Activated CD8-positive, alpha-beta memory T cell treated with anti-CD3 and anti-CD28 coated beads for 1 hour (primary cell): Measurements from ENCODE around the gene GLB1L3.
"Not testable (repeated sequence)": the region's sequence is repeated elsewhere in the genome, so short reads cannot be mapped to it uniquely, and the experiment has no call there.

Experiments
- DNase-seq, 2 donors: peaks; one replicate each; pipeline ENCODE4 v3.0.0-alpha.2; 2020; ENCODE audit warnings: low read depth in 1 of 2; ENCODE audit errors: extremely low read depth in 1 of 2

The GLB1L3 gene

DNA sequence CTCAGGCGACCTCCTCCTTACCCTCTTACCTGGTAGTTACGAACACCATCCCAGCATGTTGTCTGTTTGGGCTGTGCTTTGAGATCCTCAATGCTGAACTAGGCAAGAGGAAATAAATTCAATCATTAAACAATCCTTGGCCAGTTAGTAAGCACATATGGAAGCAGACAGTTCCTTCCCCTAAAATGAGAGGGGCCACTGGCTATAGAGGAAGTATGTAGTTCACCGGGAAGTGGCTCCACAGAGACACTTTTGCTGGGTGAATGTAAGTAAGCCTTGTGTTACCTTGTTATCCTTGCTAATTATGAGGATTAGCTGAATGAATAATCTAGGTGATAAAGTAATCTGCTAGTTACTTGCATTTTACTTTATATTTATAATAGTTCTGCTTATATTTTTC is 25.9 kb upstream of the GLB1L3 start:
- no peak for DNase-seq

DNA sequence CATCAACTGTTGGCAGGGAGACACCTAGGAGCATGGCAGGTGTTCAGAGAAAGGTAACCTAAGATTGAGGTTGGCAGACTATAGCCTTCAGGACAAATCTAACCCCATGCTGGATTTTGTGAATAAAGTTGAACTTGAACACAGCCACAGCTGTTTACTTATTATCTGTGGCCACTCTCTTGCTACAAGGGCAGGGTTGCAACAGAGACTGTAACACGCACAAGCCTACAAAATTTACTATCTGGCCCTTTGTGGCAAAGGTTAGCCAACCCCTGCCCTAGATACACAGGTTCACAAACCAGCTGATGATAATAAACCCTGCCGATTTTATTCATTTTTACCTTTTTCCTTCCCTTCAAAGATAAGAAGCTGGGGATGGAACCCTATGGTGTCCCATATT is 25.5 kb upstream of the GLB1L3 start:
- no peak for DNase-seq

DNA sequence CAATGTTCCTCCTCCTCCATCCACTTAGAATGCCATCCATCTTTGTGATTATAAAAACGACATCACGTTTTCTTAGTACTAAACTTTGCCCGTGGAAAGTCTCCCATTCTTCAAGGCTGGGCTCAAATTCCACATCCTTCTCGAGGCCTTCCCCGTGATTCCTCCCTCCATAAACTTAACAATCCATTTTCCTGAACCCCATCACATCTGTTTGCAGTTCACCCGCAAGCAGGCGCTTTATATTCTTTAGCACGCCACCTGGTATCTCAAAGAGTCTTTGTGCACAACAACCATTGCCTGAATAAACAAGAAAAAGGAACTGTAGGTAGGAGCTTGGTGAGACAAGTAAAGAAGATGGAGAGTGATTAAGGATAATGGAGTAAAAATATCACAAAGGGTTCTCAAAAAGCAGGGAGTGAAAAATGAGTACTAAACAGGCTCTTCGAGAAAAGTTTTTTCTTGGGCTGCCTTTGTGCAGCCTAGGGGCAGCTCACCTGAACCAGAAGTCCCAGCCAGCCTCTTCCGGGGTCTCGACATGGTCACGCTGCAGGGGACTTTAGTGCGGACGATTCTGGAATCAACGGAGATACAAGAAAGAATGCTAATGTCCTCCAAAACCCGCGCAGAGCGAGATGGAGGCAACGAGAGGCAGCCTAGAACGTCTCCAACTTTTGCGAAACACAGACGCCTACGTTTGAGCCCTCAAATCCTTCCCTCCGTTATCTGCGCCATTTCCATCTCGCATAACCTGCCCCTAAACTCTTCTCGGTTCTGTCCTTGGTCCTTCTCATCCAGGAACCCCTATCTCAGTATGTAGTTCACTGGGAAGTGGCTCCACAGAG is 23.6 kb upstream of the GLB1L3 start:
- DNase-seq: no peak

DNA sequence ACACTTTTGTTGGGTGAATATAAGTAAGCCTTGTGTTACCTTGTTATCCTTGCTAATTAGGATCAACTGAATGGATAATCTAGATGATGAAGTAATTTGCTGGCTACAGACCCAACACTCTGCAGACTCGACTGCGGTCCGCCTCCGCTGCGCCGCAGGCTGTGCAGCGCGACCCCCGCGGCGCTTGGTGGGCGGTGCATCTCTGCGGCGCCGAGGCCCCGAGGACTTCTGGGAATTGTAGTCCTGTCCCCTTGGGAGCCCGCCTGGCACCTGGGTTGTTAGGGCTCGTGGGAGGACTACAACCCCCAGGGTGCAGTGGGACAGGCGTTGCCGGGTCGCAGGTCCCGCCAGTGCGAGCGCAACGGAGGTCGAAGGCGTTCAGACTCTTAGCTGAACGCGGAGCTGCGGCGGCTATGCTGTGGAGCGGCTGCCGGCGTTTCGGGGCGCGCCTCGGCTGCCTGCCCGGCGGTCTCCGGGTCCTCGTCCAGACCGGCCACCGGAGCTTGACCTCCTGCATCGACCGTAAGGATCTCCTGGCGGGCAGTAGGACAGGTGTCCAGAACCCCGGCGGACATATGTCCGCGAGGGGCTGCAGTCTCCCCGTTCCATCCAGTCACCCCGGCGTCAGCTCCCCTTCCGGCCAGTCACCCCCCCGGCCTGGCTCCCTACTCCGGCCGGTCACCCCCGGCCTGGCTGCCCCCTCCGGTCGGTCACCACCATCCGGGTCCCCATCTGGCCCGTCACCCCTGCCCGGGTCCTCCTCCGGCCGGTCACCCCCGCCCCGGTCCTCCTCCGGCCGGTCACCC is 22.8 kb upstream of the GLB1L3 start, which contains the start of the genes ACAD8 and THYN1:
Gene ACAD8 (plus strand): TSS at position 381 of the 806 bp plus-strand sequence. CDS start 33 bp downstream, at position 414.
Gene THYN1 (minus strand): TSS at position 165 of the 806 bp plus-strand sequence. CDS start 470 bp downstream, outside the sequence.
- peak; percentile 88 to 91 for DNase-seq

DNA sequence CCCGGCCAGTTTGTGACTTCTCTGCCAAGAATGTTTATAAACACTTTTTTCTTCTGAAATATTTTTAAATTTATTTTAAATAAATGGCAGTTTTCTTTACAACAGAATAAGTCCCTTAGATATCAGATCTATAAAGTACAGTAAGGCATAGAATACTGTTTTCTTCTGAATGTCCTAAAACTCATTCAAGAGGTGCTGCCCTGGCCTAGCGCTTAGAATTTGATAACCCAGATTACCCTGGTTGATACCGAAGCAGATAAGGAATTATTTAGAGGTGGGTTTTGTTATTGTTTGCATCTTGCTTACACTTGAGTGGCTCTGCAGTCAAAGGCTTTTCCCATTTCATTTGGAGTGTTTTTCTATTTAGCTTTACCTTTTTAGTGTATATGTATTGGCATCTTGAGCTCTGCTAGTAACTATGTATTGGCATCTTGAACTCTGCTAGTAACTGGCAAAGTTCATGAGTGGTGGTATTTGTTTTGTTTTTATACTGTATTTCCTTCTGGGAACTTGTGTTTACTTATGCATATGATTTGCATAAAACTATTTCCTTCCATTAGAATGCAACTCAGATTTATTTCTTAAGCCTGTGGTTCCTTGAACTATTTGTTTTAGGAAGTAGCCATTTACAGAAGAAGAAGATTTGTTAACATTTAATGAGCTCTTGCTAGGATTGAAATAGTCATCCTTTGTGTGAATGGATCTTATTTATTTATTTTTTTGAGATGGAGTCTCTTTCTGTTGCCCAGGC is 21.6 kb upstream of the GLB1L3 start:
- no peak for DNase-seq

DNA sequence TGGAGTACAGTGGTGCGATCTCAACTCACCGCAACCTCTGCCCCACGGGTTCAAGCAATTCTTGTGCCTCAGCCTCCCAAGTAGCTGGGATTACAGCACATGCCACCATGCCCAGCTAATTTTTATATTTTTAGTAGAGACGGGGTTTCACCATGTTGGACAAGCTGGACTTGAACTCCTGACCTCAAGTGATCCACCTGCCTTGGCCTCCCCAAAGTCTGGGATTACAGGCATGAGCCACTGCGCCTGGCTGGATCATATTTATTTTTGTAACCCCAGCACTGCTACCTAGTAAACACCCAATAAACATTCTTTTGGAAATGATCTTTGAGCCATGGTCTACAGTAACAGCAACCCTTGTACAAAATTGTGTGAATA is 21.0 kb upstream of the GLB1L3 start:
- not testable (repeated sequence) for DNase-seq

DNA sequence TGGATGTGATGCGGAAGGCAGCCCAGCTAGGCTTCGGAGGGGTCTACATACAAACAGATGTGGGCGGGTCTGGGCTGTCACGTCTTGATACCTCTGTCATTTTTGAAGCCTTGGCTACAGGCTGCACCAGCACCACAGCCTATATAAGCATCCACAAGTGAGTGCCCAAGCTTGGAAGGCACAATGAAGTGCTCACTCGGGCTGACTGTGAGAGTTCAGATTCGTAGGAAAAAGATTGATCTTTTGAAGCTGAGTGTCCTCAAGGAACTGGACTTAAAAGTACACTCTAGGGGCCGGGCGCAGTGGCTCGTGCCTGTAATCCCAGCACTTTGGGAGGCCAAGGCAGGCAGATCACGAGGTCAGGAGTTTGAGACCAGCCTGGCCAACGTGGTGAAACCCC is 19.1 kb upstream of the GLB1L3 start:
- no peak for DNase-seq

DNA sequence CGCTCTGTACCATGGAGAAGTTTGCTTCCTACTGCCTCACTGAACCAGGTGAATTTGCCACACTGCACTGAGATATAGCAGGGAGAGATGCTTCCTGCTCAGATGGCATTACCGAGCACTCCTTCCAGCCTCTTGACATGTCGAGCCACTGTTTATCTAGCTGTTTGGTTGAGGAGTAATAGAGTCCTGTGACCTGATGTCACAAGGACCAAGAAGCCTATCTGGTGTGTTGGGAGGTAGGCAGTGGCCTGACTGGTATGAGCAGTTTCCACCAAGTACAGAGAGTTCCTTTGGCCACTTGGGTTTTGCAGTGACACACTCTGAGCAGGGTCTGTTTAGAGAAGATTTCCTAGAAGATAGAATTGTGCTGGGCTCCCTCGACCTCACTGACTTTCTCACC is 17.6 kb upstream of the GLB1L3 start:
- no peak for DNase-seq

DNA sequence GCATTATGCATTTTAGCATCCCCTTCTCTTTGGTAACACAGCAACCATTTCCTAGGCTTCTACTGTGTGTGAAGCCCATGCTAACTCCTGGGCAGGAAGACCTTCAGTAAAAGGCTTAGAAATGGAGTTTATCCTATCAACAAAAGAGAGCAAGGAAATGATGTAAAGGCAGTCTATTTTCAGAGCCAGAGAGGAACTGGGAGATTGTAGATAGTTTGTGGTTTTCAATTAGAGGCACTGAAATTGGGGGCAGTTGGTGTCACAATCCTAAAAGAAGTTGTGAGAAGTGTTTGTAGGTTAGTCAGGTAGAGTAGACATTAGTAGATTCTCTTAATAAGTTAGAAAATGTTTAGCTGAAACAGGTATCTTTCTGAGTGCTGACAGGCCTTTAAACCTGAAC is 15.7 kb upstream of the GLB1L3 start:
- no peak for DNase-seq

DNA sequence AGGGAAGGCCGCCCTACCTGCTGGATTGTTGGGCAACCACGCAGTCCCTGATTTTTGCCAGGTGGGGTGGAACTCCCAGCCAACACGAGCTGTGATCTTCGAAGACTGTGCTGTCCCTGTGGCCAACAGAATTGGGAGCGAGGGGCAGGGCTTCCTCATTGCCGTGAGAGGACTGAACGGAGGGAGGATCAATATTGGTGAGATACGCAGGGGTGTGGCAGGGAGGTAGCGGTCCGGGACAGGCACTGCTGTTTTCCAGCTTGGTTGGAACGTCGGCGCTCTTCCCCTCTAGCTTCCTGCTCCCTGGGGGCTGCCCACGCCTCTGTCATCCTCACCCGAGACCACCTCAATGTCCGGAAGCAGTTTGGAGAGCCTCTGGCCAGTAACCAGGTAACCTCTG is 15.2 kb upstream of the GLB1L3 start:
- DNase-seq: no peak

DNA sequence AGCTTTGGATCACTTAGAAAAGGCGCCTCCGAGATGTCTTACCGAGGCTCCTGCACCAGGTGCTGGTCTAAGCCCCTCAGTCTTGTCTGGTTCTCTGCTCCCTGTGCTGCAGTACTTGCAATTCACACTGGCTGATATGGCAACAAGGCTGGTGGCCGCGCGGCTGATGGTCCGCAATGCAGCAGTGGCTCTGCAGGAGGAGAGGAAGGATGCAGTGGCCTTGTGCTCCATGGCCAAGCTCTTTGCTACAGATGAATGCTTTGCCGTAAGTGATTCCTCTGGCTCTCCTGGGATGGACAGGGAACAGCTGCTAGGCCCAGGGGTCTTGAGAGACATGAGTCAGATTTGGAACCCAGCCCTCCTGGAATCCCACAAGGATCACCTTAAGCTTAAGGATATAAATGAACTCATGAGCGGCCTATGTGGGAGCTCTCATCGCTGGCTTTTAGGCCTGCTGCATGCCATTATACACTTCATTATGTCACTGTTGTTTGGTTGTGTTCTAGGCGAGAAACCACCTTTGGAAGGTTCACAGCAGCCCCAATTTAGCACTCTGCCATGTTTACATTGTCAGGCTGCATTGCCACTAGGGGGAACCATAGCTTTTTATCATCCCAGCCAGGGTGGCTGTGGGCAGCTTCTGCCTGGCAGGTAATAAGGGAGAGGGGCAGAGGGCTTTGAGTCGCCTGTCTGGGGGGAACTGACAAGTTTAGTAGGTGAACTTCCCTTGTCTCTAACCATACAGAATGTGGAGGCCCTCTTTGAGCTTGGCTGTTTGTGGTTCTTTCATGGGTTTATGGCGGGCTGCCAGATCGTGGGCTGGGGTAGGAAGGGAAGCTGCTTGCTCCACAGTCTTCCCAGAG is 14.3 kb upstream of the GLB1L3 start:
- DNase-seq: no peak

DNA sequence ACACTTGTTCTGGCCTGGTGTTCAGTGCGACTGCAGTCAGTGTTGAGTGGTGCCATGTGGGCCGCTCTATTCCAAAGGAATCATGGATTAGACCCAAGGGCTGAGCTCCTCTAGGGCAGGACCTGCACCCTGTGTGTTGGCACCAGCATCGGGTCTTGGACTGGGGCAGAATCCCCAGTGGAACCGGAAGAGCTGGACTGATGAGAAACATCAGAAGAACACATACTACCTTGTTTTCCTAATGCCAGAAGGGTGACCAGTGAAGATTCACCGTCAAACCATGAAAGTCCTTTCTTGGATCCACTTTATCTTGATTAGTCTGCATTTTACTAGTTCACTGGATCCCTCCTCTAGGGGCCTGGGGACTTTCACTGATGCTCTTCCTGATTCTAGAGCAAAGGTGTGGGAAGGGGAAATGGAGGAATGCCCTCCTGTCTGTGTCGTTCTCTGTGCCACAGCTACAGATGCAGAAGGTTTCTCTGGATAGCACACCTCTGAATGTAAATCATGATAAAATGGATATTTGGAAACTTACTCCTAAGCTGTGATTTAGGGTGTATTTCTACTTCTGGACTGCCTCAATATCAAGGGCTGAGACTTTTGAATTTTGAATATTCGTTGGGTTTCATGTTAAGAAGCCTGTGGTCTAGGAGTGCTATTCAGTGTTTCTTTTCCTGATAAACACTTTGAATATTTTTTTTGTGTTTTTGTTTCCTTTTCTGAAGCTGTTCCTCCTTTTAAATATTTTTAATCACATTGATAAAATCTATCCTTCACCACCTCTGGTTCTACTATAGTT is 11.0 kb upstream of the GLB1L3 start:
- DNase-seq: no peak

DNA sequence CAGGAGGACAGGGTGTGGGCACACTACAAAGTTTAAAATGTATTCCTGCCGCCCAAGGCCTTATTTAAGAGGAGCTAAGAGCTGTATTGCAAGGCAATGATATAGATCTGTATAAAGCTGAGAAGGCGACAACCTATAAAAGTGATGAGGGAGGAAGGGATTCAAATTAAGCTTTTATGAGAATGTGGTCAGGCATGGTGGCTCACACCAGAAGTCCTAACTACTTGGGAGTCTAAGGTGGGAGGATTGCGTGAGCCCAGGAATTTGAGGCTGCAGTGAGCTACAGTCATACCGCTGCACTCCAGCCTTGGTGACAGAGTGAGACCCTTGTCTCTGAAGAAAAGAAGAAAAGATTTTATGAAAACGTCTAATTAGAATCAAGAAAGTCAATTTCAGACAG is 9.7 kb upstream of the GLB1L3 start:
- DNase-seq: no peak

DNA sequence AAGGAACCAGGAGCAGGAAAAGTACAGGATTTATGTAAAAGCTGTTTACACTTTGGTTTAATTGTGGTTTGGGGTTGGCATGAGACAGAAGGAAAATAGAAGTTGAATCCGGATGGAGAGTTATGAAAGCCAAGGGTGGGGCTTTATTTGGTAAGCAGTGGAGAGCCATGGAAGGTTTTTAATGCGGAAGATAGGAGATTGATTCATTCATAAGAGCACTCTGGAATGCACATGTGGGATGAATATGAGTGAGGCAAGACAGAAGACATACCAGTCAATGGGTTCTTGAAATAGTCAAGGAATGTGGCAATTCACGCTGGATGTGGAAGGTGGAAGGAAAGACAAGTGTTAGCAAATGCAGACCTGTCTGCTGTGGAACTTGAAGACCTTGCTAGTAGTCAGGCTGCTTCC is 9.3 kb upstream of the GLB1L3 start:
- DNase-seq: no peak

DNA sequence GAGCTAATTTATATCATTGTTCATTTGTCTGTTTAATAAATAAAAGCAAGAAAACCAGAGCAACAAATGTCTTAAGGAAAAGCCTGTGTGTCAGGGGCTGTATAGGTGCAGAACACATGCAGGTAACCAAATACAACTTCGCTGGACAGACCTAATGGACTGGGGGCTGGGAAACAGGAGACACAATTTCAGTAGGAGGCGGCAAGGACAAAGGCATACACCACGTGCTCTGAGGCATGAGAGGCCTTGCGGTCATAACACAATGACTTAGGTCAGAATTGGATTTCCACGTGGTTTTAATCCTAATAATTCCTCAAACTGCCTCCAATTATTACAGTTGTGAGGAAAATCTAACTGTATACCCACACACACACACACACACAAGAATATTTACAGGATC is 8.7 kb upstream of the GLB1L3 start:
- DNase-seq: no peak

DNA sequence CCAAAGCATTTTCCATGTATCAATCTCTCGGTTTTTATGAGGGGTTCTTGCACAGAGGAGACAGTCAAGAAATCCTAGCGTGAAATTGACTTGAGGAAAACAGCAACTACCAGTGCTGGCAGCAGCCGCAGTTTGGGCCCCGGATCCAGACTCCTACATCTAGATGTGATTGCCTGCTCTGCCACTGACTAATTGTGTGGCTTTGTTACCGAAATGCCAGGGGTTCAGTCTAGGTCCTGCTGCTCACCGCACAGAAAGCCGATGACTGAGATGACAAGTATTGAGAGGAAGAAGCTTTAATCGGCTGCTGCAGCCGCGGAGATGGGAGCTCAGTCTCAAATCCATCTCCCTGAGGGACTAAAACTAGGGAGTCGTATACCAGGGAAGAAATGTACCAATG is 8.2 kb upstream of the GLB1L3 start:
- DNase-seq: no peak

DNA sequence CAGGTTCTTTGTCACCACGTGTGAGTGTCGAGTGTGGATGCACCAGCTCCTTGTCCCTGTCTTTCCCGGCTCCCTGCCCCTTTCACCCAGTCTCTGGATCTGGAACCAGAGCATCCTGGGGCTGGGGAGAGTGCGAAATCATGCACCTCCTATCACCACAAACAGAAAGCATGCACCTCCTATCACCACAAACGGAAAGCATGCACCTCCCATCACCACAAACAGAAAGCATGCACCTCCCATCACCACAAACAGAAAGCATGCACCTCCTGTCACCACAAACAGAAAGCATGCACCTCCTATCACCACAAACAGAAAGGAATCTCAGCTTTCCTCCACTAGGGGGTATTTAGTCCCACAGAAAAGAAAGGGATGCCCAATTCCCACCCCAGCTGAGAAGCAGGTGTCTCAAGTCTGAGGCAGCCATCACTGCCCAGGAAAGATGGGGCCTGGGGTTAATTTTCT is 5.9 kb upstream of the GLB1L3 start:
- DNase-seq: no peak

DNA sequence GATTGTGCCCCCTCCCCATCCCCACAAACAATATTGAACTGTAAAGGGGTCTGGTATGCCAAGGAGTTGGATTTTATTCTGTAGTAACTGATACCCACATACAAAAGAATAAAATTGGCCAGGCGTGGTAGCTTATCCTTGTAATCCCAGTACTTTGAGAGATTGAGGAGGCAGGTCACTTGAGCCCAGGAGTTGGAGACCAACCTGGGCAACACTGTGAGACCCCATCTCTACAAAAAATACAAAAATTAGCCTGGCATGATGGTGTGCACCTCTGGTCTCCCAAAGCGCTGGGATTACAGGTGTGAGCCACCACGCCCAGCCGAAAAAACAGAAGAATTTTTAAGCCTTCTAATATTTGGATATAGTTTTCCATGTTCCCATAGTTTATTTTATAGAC is 4.2 kb upstream of the GLB1L3 start:
- DNase-seq: no peak
